ENCODE data around the gene RBM47.

The RBM47 gene

DNA sequence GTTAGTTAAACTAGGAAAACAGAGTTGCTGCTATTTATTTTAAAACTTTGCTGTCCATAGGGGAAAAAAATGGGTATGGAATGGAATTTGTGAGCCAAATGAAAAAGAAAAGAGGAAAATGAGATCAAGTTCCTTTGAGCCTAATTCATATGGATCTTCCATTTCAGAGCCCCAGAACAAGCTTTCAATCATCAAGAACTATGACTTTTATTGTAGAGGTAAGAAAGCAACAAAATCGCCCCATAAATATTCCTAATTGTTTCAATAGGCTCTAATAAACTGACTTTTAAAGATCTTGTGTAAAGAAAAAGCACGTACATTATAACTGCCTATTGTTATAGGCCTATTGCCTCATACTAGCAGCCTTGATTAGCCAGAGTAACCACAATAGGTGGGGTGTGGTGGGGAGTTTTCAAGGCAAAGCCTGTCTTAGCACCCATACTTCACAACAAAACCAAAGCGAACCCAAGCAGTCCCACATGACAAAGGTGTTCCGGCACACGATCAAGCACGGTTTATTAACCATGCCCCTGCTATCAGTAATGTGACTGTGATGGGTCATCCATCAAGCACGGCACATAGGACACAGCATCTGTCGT lies 44.4 kb downstream of the RBM47 start:
- no peak for DNase-seq (ENCODE audit: extremely low read depth, low read depth)
- no peak overlapping the region for H3K4me3 ChIP-seq (replicated peaks; ENCODE audit: low read depth, low read length)
- TF ChIP-seq, protein P1, sequence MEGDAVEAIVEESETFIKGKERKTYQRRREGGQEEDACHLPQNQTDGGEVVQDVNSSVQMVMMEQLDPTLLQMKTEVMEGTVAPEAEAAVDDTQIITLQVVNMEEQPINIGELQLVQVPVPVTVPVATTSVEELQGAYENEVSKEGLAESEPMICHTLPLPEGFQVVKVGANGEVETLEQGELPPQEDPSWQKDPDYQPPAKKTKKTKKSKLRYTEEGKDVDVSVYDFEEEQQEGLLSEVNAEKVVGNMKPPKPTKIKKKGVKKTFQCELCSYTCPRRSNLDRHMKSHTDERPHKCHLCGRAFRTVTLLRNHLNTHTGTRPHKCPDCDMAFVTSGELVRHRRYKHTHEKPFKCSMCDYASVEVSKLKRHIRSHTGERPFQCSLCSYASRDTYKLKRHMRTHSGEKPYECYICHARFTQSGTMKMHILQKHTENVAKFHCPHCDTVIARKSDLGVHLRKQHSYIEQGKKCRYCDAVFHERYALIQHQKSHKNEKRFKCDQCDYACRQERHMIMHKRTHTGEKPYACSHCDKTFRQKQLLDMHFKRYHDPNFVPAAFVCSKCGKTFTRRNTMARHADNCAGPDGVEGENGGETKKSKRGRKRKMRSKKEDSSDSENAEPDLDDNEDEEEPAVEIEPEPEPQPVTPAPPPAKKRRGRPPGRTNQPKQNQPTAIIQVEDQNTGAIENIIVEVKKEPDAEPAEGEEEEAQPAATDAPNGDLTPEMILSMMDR (IDR thresholded peaks at IDR 0.05; ENCODE audit: low read depth, low read length, missing control alignments): no peak

DNA sequence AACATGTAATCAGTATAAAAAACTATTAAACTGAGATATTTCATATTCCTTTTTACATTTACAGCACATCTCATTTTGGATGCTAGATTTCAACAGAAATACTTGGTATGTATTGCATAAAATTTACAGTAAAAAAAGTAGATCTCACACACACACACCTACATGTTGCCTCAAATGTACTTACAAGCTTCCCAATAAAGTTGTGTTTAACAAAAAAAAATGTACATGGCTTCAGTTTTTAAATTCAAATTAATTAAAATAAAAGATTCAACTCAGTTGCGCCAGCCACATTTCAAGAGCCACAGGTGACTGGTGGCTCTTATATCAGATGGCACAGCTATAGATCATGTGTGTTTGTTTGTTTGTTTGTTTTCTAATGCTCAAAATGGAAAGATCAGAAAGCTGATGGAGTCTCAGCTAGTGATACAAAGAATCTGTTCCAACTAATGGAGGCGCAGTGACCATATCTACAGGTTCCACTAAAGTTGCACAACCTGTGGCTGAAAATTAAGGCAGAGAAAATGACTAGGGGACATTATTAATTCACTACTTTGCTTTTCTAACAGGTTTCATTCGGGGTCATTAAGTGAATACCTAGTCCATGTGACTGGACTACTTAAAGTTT lies 45.0 kb downstream of the RBM47 start:
- H3K4me3 ChIP-seq (replicated peaks; ENCODE audit: low read depth, low read length): no peak overlapping the region
- no peak for DNase-seq (ENCODE audit: extremely low read depth, low read depth)
- TF ChIP-seq, protein P1 (IDR thresholded peaks at IDR 0.05; ENCODE audit: low read depth, low read length, missing control alignments): no peak

DNA sequence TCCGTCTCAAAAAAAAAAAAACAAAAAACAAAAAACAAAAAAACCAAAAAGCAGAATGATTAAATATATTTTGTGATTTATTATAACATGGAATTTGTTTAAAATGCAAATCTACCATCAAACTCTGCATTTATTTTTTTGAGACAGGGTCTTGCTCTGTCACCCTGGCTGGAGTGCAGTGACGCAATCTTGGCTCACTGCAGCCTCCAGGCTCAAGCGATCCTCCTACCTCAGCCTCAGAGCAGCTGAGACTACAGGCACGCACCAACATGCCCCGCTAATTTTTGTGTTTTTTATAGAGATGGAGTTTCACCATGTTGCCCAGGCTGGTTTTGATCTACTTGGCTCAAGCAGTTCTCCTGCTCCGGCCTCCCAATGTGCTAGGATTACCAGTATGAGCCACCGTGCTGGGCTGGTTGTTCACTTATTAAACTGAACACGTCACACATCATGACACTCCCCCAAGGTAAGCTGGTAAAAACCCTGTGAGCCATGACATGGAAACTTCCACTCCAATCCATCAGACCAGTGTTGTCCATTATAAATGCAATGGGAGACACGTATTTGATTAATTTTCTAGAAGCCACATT lies 45.7 kb downstream of the RBM47 start:
- TF ChIP-seq, protein P1 (IDR thresholded peaks at IDR 0.05; ENCODE audit: low read depth, low read length, missing control alignments): no peak
- DNase-seq (ENCODE audit: extremely low read depth, low read depth): no peak
- H3K4me3 ChIP-seq (replicated peaks; ENCODE audit: low read depth, low read length): no peak overlapping the region

DNA sequence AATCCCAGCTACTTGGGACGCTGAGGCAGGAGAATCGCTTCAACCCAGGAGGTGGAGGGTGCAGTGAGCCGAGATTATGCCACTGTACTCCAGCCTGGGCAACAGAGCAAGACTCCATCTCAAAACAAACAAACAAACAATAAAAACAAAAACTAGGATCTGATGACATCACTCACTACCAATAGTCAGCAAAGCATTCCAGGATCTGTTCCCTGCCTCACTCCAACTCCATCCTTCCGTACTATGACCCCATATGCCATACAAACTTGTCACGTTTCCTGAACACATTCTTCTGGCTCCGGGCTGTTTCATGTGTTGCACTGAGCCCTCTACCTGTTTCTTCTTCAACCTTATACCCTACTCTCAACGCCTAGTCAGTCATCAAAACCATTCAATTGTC lies 47.3 kb downstream of the RBM47 start:
- no peak for DNase-seq (ENCODE audit: extremely low read depth, low read depth)
- TF ChIP-seq, protein P1 (IDR thresholded peaks at IDR 0.05; ENCODE audit: low read depth, low read length, missing control alignments): no peak
- H3K4me3 ChIP-seq (replicated peaks; ENCODE audit: low read depth, low read length): no peak overlapping the region

DNA sequence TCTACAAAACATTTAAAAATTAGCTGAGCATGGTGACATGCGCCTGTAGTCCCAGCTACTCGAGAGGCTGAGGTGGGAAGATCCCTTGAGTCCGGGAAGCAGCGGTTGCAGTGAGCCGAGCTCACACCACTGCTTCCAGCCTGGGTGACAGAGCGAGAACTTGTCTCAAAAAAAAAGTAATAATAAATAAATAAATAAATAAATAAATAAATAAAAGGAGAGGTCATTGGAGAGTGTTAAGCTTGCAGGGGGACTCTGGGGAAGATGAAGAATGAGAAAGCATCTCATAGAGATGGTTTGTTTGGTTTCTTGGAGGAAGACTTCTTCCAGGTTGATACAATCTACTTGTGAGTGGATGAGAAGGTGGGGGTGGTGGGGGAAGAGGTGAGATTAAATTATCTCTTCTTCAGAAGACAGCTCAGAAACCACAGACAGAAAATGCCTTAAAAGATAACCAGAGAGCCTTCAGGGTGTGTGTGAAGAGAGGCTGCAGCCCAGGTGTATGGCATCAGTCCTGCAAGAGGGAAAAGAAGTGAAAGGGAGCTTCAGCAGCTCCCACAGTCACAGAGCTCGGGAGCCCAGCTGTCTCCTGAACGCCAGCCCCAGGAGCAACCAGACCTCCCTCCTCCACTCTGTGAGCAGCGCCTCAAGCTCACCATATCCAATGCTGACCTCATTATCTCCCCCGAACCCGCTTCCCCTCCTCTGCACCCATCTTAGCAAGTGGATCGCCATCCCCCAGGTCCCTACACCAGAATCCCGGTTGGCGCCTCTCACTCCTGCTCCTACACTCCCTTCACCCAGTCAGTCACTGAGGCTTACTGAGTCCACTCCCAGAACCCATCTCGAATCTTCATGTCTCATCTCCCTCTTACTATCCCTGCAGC lies 48.2 kb downstream of the RBM47 start:
- no peak for DNase-seq (ENCODE audit: extremely low read depth, low read depth)
- no peak overlapping the region for H3K4me3 ChIP-seq (replicated peaks; ENCODE audit: low read depth, low read length)
- TF ChIP-seq, protein P1 (IDR thresholded peaks at IDR 0.05; ENCODE audit: low read depth, low read length, missing control alignments): no peak

DNA sequence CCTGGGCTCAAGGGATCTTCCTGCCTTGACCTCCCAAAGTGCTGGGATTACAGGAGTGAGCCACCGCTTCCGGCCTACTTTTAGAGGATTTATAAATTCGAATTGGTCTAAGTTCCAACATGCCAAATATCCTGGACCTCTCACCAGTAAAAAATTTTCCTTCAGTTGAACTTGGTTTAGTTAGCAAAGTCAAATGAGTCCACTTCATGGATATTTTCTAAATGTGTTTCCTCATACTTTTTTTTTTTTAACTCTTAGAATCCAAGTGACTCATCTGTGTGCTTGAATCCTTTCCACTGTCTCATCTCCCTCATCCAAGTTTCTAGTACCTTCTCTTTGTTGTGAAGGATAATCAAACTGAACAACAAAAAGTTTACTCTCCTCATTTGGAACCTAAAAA lies 49.7 kb downstream of the RBM47 start:
- no peak overlapping the region for H3K4me3 ChIP-seq (replicated peaks; ENCODE audit: low read depth, low read length)
- TF ChIP-seq, protein P1 (IDR thresholded peaks at IDR 0.05; ENCODE audit: low read depth, low read length, missing control alignments): no peak
- no peak for DNase-seq (ENCODE audit: extremely low read depth, low read depth)

All from HFF-Myc (cell line).